ENCODE data around the gene TTYH2.

The TTYH2 gene

DNA sequence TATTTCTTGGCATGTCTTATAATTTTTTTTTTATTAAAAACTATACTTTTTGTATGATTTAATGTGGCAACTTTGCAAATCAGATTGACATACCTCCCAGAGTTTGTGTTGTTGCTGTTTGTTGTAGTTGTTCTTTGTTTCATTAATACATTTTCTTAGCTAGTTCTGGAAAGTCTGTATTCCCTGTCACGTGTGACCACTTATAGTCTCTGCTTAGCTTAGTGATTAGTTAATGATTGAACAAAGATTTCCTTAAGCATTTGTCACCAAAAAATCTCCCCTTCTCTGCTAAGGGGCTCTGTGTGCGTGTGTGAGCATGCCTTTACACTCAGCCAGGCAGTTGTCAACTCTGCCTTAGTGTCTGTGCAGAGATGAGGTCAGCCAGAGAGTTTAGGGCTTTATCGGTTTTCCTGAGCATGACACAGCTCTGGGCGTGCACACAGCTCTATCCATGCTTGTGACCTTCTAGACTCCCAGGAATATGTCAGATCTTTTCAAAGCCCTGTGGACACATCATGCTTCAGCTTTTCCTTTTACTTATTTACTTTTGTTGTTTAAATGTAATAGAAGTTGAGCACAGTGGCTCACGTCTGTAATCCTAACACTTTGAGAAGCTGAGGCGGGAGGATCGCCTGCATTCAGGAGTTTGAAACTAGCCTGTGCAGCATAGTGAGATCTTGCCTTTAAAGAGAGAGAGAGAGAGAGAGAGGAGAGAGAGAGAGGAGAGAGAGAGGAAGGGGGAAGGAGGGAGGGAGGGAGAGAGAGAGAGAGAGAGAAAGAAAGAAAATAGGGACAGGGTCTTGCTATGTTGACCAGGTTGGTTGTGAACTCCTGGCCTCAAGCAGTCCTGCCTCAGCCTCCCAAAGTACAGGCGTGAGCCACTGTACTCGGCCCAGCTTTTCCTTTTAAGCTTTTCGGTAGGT lies 82.5 kb downstream of the TTYH2 start:
- no peak for DNase-seq (ENCODE audit: low read depth)

GRCh38 chr17:74296548-74296936 lies 83.2 kb downstream of the TTYH2 start:
- DNase-seq (ENCODE audit: low read depth), result no peak

GRCh38 chr17:74297941-74298340 lies 84.6 kb downstream of the TTYH2 start:
- DNase-seq (ENCODE audit: low read depth), result no peak

GRCh38 chr17:74298778-74299177 lies 85.4 kb downstream of the TTYH2 start:
- no peak for DNase-seq (ENCODE audit: low read depth)

DNA sequence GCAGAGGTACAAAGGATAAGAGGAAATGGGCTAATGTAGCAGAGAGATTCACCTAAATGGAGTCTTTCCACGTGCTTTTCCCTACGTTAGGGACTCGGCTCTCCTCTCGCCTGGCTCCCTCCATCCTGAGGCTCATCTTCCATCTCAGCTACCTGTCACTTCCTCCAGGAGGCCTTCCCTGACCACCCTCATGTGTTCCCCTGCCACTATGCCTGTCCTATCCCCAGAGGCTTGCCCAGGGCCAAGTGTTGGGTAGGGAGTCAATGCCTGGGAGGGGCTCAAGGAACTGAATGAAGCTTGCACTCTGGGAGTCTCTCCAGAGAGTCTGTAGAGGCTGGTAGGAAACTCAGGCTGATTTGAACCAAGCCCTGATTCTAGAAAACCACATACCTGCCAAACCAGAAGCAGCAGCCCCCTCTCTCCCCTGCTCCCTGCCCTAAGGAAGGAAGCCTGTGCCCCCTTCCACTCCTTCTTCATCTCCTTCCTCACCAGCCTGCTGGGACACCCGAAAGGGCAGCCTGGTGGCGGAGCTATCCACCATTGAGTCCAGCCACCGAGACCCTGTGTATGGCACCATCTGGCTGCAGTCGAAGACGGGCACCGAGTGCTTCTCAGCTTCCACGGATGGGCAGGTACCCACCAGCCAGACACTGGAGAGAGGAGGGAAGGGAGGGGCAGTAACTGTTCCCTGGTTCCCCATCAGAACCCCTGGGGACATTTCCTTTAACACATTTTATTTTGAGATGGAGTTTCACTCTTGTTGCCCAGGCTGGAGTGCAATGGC lies 86.0 kb downstream of the TTYH2 start:
- DNase-seq (ENCODE audit: low read depth), result no peak

- DNase-seq (ENCODE audit: low read depth), result no peak
These were observed 89.9 kb downstream of the TTYH2 start for GRCh38 chr17:74303305-74303704.

DNA sequence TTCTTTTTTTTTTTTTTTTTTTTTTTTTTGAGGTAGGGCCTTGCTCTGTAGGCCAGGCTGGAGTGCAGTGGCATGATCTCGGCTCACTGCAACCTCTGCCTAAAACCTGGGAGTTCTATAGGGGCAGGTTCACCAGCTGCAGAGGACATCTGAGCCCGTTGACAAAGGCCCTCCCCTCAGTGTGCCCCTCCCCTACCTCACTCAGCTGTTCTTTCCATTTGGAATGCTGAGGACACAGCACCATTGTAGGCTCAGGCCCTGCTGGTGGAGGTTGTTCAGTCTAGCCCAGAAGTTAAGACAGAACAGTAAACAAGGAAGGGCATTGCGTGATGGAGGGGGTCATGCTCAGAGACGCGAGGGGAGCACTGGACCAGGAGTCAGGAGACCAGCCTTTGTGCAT lies 90.8 kb downstream of the TTYH2 start:
- no peak for DNase-seq (ENCODE audit: low read depth)

DNA sequence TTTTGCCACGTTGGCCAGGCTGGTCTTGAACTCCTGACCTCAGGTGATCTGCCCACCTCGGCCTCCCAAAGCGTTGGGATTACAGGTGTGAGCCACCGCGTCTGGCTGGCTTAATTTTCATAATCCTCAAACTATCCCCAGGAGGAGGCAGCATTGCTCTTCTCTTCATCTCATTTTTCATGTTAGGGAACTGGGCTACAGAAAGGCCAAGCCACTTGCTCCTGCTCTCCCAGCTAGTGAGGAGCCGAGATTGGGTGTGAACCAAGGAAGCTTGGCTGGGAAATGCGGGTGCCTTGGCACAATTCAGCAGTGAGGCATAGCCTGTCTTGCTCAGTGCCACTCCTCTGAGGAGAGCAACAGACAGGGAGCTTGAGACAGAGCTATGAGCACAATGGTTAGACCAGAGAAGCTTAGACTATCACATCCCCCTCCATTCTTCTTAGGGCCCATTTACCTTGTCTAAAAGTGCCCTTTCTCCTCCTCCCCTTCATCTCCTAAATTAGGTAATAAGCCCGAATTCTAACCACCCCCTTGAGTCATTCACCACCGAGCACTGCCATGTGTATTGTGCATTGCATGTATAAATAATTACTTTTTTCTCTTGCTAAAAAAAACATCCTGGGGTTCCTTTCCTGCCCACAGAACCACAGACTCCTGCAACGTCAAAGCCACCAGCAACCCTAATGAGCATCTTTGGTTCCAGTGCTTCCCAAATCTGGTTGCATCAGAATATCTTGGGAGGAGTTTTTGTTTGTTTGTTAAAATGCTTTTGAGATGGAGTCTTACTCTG lies 92.7 kb downstream of the TTYH2 start:
- DNase-seq (ENCODE audit: low read depth), result no peak

GRCh38 chr17:74307984-74308773 lies 94.8 kb downstream of the TTYH2 start:
- no peak for DNase-seq (ENCODE audit: low read depth)

GRCh38 chr17:74309902-74310301 lies 96.5 kb downstream of the TTYH2 start:
- DNase-seq (ENCODE audit: low read depth), result no peak
